ENCODE data around the gene PANK2. TPM values are rescaled to one million over a fixed set of nuclear protein-coding genes. Genes with fewer than 3 reads are reported as not detected.

The PANK2 gene
- total RNA-seq, 1 experiment from 2014 or later: 39.1 TPM

Small RNA genes within 50 kb of the gene (small RNA-seq; reads per million reads assigned to genes)
- gene MIR103A2: 0.57 reads per million

Other genes with a start within 250 kb of the PANK2 start
- gene GFRA4, start 226.0 kb upstream of the PANK2 start, total RNA-seq (2014; rRNA removed; shearing (Covaris generic)): not detected in 2 replicates
- gene ADAM33, start 207.4 kb upstream of the PANK2 start, total RNA-seq (2014; rRNA removed; shearing (Covaris generic)): not detected in 2 replicates
- not detected in 2 replicates for gene SIGLEC1, start 176.8 kb upstream of the PANK2 start, total RNA-seq (2014; rRNA removed; shearing (Covaris generic))
- gene HSPA12B, start 156.7 kb upstream of the PANK2 start, total RNA-seq (2014; rRNA removed; shearing (Covaris generic)): not detected in 2 replicates
- gene ADISSP, start 121.6 kb upstream of the PANK2 start, total RNA-seq (2014; rRNA removed; shearing (Covaris generic)): 137 TPM in 2 replicates
- gene SPEF1, start 107.9 kb upstream of the PANK2 start, total RNA-seq (2014; rRNA removed; shearing (Covaris generic)): 0.81 and 0.92 TPM in 2 replicates
- 205 and 222 TPM in 2 replicates for gene CENPB, start 102.6 kb upstream of the PANK2 start, total RNA-seq (2014; rRNA removed; shearing (Covaris generic))
- 71.1 and 71.6 TPM in 2 replicates for gene CDC25B, start 93.1 kb upstream of the PANK2 start, total RNA-seq (2014; rRNA removed; shearing (Covaris generic))
- 40.2 and 41.0 TPM in 2 replicates for gene AP5S1, start 68.8 kb upstream of the PANK2 start, total RNA-seq (2014; rRNA removed; shearing (Covaris generic))
- 23.8 and 27.3 TPM in 2 replicates for gene MAVS, start 42.6 kb upstream of the PANK2 start, total RNA-seq (2014; rRNA removed; shearing (Covaris generic))
- gene RNF24, start 126.2 kb downstream of the PANK2 start, total RNA-seq (2014; rRNA removed; shearing (Covaris generic)): 1.4 and 2.3 TPM in 2 replicates

Measured in HT-29 (cell line).